Type B pancreatic cell (in vitro differentiated cells): ENCODE data around the gene ARL5C. TPM values are rescaled to one million over a fixed set of nuclear protein-coding genes. Genes with fewer than 3 reads are reported as not detected.

Source experiments
- DNase-seq: peaks from one replicate; pipeline ENCODE4 v3.0.0; 2021; ENCODE audit warnings: mixed read lengths; ENCODE audit not compliant: unreplicated experiment; ENCODE audit errors: extremely low spot score
- H3K27ac Mint-ChIP-seq: 2 replicates; pipeline ENCODE4 v1.8.0; 2021; ENCODE audit warnings: mild to moderate bottlenecking, mixed read lengths
- H3K27me3 Mint-ChIP-seq: 2 replicates; pipeline ENCODE4 v1.8.0; 2021; ENCODE audit warnings: mixed read lengths
- H3K36me3 Mint-ChIP-seq: 2 replicates; pipeline ENCODE4 v1.8.0; 2021; ENCODE audit warnings: mixed read lengths
- H3K4me1 Mint-ChIP-seq: one replicate; pipeline ENCODE4 v1.8.0; 2021; ENCODE audit warnings: mixed read lengths; ENCODE audit not compliant: unreplicated experiment
- H3K4me3 Mint-ChIP-seq: 2 replicates; pipeline ENCODE4 v1.8.0; 2021; ENCODE audit warnings: mild to moderate bottlenecking, mixed read lengths
- H3K9me3 Mint-ChIP-seq: 2 replicates; pipeline ENCODE4 v1.8.0; 2021; ENCODE audit warnings: mixed read lengths
- CTCF ChIP-seq: fragments of 200-600 bp; sonication (generic); conservative IDR thresholded peaks from 2 replicates; pipeline ENCODE4 v1.5.0; 2021; ENCODE audit warnings: antibody characterized with exemption, mild to moderate bottlenecking
- total RNA-seq: library from RNA; stranded (reverse); gene quantifications from 2 replicates; pipeline ENCODE4 v1.2.1, GENCODE V29; 2021; ENCODE audit warnings: low replicate concordance

Gene ARL5C
- total RNA-seq, 1 donor from 2014 or later = not detected

- Mint-ChIP-seq H3K36me3 (no peaks in the 10 kb centered on the region), H3K9me3 (peaks cover 4% of the 10 kb centered on the region), H3K4me3 (no peak overlapping the region), H3K27me3 (peaks cover 6% of the 10 kb centered on the region), H3K4me1 (peaks cover 16% of the 10 kb centered on the region), H3K27ac (no peak overlapping the region)
- TF ChIP-seq CTCF = no peak
- DNase-seq = no peak
Measured at GRCh38 chr17:39139161-39139511, 26.8 kb downstream of the ARL5C start.

GRCh38 chr17:39138431-39139160 is 27.4 kb downstream of the ARL5C start:
- no peak for DNase-seq
- H3K4me1 Mint-ChIP-seq = peaks cover 16% of the 10 kb centered on the region
- no peaks in the 10 kb centered on the region for H3K36me3 Mint-ChIP-seq
- TF ChIP-seq CTCF = no peak
- no peak overlapping the region for H3K27ac Mint-ChIP-seq
- peaks cover 4% of the 10 kb centered on the region for H3K9me3 Mint-ChIP-seq
- no peak overlapping the region for H3K4me3 Mint-ChIP-seq
- peaks cover 6% of the 10 kb centered on the region for H3K27me3 Mint-ChIP-seq

- Mint-ChIP-seq H3K4me3 (no peak overlapping the region), H3K9me3 (no peaks in the 10 kb centered on the region), H3K27ac (no peak overlapping the region), H3K4me1 (peaks cover 5% of the 10 kb centered on the region), H3K27me3 (peaks cover 6% of the 10 kb centered on the region), H3K36me3 (no peaks in the 10 kb centered on the region)
- no peak for TF ChIP-seq CTCF
- no peak for DNase-seq
Measured at GRCh38 chr17:39134878-39135277, 31.1 kb downstream of the ARL5C start.

GRCh38 chr17:39132192-39132610 is 33.8 kb downstream of the ARL5C start:
- Mint-ChIP-seq H3K27ac (no peak overlapping the region), H3K27me3 (peaks cover 6% of the 10 kb centered on the region), H3K4me3 (no peak overlapping the region), H3K36me3 (no peaks in the 10 kb centered on the region), H3K9me3 (no peaks in the 10 kb centered on the region), H3K4me1 (no peaks in the 10 kb centered on the region)
- no peak for TF ChIP-seq CTCF
- no peak for DNase-seq

- Mint-ChIP-seq H3K4me1 (no peaks in the 10 kb centered on the region), H3K27ac (no peak overlapping the region), H3K4me3 (no peak overlapping the region), H3K27me3 (peaks cover 2% of the 10 kb centered on the region), H3K9me3 (no peaks in the 10 kb centered on the region), H3K36me3 (no peaks in the 10 kb centered on the region)
- DNase-seq = no peak
- TF ChIP-seq CTCF = no peak
Measured at GRCh38 chr17:39131616-39132015, 34.3 kb downstream of the ARL5C start.
